Fibroblast of villous mesenchyme (primary cell): ENCODE measurements around the gene KMT2D. TPM values are rescaled to one million over a fixed set of nuclear protein-coding genes. Genes with fewer than 3 reads are reported as not detected.

ENCODE experiments used
- DNase-seq: peaks from one replicate; pipeline ENCODE4 v3.0.0-alpha.2; 2010; ENCODE audit warnings: low read depth
- H3K4me3 ChIP-seq: 2 replicates; pipeline ENCODE4 v1.5.1; 2011; ENCODE audit warnings: low read depth, mild to moderate bottlenecking, low read length
- total RNA-seq: library from RNA; depleted of rRNA; stranded (reverse); fragments of >200 nt; gene quantifications from 2 replicates; pipeline ENCODE4 v1.2.3, GENCODE V29; 2012
- TF ChIP-seq, protein P1 (sequence below): IDR thresholded peaks from 2 replicates; pipeline ENCODE4 v1.5.1; 2012; ENCODE audit warnings: low read depth, mild to moderate bottlenecking, low read length; ENCODE audit not compliant: insufficient read depth

Gene KMT2D
- total RNA-seq, 1 donor, result 37.1 TPM

- TF ChIP-seq, protein P1, sequence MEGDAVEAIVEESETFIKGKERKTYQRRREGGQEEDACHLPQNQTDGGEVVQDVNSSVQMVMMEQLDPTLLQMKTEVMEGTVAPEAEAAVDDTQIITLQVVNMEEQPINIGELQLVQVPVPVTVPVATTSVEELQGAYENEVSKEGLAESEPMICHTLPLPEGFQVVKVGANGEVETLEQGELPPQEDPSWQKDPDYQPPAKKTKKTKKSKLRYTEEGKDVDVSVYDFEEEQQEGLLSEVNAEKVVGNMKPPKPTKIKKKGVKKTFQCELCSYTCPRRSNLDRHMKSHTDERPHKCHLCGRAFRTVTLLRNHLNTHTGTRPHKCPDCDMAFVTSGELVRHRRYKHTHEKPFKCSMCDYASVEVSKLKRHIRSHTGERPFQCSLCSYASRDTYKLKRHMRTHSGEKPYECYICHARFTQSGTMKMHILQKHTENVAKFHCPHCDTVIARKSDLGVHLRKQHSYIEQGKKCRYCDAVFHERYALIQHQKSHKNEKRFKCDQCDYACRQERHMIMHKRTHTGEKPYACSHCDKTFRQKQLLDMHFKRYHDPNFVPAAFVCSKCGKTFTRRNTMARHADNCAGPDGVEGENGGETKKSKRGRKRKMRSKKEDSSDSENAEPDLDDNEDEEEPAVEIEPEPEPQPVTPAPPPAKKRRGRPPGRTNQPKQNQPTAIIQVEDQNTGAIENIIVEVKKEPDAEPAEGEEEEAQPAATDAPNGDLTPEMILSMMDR, result no peak
- no peak overlapping the region for H3K4me3 ChIP-seq
- no peak for DNase-seq
These were observed 26.3 kb downstream of the KMT2D start for GRCh38 chr12:49034286-49034622.

GRCh38 chr12:49033611-49034285 lies 26.8 kb downstream of the KMT2D start:
- H3K4me3 ChIP-seq, result no peak overlapping the region
- no peak for DNase-seq
- TF ChIP-seq, protein P1, result no peak

GRCh38 chr12:49032679-49033447 lies 27.7 kb downstream of the KMT2D start:
- TF ChIP-seq, protein P1, result no peak
- DNase-seq, result no peak

DNA sequence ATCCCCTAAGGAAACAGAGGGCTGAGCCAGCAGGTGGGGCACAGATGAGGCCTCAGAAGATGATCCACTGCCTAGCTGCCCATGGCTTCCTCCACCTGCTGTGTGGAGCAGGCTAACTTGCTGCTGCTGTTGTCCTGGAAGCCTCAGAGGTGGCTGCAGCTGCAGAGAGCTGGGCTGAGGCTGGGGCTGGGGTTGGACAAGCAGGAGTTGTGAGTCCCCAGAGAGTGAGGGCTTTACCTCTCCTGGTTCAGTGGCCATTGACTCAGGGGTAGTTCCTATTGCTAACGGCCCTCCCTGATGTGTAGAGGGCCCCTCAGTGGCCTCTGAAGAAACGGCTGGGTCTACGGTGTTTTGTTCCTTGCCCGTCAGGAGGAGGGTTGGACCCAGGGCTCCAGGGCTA lies 28.3 kb downstream of the KMT2D start:
- no peak for DNase-seq
- TF ChIP-seq, protein P1, result no peak
- H3K4me3 ChIP-seq, result no peak overlapping the region

More at GRCh38 chr12:49032679-49033447, 27.7 kb downstream of the KMT2D start:
- no peak overlapping the region for H3K4me3 ChIP-seq

DNA sequence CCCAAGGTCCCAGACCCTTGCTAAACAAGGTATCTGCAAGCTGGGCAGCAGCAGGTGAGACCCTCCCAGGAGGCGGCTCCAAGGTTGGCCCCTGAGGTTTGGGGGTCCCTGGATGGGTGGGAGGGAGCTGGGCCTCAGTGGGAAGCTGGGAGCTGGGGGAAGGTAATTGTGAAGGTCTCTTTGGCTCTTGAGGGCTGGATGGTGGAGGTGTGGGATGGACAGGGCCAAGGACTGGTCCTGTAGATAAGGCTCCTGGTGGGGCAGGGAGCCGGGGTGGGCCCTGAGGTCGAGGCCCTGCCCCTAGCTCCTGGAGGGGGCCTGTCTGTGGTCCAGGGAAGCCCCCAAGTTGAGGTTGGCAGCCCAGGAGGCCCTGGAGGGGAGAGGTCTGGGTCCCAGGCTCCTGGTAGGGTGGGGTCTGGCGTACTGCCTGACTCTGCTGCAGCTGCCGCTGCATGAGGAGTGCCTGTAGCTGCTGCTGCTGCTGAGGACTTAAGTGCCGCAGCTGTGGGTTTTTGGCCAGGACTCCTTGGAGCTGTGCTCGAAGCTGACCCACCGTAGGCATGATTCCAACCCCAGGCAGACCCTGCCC lies 28.9 kb downstream of the KMT2D start:
- H3K4me3 ChIP-seq, result no peak overlapping the region
- TF ChIP-seq, protein P1, result no peak
- no peak for DNase-seq

DNA sequence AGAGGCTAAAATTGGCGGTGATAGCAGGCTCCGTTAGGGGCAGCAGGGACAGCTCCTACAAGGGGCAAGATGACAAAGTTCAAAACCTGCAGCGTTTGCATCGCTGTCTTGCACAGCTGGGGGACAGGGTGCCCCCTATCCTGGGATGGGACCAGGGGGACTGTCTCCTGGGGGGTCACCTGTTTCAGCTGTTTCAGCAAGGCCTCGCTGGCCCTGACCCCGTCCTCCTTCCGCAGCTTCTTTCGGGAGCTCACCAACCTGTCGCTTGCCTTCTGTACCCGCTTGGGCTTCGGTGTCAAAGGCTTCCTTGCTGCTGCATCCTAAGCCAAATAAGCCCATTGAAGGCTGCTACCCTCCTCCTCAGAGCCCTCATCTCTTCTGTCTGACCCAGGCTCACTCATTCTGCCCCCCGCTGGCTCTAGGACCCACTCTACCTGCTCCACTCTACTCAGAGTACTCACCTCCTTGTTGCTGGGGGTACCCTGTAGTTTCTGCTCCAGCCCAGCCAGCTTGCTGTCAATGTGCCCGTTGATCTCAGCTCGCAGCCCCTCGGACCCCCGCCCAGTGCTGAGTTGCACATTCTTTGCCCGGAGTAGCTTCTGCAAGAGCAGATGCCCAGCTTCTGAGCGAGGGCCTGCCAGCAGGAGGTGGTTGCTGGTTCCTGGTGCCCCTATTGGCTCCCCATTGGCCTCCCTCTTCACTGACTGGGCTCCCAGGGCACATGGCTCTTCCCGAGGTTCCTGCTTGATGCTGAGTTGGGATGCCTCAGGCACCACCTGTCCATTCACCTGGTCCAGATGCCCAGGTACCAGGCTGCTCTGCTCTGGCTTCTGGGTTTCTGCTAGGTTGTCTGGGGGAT lies 29.7 kb downstream of the KMT2D start:
- TF ChIP-seq, protein P1, result no peak
- H3K4me3 ChIP-seq, result no peak overlapping the region
- no peak for DNase-seq
